HPDE6-E6E7 (cell line): Measurements from ENCODE around the gene ALOXE3.

Source experiments
- DNase-seq: peaks from one replicate; pipeline ENCODE4 v3.0.0; 2011; ENCODE audit warnings: missing footprints; ENCODE audit errors: extremely low spot score

ALOXE3 gene

DNA sequence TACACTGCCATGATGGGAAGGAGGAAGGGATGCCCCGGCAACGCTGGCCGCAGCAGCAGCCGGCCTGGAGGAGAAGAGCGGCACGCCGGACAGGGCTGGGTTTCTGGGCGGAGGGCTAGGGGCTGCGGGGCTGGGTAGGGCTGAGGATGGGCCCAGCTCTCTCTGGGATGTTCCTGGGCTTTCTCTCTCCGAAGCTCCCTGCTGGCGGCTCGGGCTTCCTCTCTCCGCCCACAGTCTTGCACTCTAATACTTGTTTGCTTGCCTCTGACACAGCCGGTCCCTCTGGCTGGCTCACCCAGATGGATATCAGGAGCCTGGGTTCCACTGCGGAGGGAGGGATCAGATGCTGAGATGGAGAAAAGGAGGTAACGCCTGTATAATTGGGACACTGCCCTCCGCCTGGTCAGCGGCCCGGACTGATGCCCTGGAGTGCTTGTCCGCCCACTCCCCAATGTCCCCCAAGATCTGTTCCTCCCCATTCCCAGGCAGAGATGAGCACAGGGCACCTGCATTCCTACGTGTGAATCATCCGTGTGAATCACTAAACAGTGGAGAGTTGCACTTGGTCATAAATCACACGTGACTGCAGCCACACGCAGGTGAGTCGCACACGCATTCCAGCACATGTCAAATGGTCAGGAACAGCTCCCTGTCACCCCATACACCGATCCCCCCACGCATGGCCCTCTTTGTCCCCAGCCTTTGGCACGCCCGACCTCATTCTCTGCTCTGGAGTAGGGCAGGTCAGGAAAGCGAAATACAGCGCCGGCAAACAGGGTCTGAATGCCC lies at the start of gene ALOXE3:
Gene ALOXE3, minus strand, starts transcription at position 535 of the 789 bp plus-strand sequence. Its CDS starts 524 bp downstream, at position 11.
- no peak for DNase-seq

DNA sequence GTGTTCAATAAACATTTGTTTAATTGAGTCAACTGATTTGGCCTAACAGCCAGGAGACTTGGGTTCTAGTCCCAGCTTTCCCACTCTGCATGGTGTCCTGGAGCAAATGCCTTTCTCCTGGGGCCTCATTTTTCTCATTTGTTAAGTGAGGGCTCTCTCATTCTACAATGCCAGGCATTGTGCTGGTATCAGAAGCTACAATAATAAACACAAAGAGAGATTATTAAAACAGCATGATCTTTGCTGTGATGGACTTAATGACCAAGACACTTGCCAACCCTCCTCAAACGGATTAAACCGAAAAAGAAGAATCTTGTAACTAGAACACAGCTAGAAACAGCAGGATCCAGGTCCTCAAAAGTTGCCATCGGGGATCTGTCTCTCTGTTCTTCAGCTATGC lies 49.2 kb upstream of the ALOXE3 start:
- DNase-seq, result no peak

DNA sequence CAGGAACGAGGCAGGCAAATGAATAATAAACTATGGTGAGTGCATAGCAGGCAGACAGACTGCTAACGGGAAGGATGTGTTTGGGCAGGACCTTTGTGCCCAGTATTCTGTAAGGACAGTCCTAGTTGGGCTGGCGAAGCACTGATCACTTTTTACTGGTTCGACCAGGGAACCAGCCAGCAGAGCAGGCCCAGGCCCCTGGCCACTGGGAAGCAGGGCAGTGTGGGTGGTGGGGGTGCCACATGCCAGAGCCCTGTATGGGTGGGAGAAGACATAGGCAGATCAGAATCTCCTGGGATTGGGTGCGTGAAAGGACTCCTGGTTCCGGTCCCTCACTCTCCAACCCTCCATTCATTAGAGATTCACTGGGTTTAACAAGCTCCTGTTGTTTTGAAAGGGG lies 48.4 kb upstream of the ALOXE3 start:
- no peak for DNase-seq

DNA sequence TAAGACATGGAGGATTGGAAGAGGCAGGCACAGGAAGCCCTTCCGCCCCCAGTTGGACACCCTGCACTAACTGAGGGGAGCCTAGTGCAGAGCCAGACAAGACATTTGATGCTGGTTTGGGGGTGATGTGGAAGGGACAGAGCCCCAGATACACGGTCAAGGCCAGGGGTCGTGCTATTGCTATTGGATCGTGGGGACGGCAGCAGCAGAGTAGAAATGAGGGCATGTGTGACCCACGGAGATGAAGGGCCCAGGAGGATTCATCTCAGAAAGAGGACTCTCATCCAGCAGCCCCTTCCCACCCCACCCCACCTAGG lies 46.5 kb upstream of the ALOXE3 start:
- no peak for DNase-seq

DNA sequence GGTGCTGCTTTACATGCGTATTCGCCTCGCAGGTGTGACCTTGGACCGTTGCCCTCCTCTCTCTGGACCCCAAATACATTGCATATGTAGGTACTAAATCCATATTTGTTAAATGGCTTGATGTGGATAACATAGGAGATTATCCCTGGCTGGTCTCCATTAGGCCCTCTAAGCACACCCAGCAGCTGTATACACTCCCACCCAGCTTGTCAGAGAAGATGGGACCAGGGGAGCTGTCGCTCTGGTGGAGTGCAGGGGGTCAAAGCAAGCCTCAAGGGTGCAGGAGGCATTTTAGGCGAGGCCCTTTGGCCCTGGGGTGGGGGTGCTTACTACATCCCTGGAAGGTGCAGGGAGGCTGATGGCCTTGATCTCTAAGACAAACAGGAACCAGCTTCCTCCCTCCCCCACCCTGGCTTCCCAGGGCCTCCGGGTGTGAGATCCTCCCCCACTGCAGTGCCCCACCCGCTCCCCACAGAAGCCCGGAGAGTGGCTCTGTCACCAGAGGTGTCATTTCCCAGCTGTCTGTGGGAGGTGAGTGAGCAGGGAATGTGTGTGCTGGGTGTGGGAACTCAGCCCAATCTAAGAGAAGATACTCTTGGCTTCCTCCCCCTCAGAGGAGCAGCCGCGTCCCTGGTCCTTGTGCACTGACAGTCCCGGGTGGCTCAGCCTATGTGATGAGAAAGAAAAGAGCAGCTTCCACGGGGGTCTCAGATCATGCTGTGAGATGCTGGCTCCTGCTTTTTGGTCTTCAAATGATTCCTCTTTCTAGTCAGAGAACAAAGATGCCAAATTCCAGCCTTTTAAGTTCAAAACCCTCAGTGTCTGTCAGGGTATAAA lies 45.9 kb upstream of the ALOXE3 start:
- no peak for DNase-seq

DNA sequence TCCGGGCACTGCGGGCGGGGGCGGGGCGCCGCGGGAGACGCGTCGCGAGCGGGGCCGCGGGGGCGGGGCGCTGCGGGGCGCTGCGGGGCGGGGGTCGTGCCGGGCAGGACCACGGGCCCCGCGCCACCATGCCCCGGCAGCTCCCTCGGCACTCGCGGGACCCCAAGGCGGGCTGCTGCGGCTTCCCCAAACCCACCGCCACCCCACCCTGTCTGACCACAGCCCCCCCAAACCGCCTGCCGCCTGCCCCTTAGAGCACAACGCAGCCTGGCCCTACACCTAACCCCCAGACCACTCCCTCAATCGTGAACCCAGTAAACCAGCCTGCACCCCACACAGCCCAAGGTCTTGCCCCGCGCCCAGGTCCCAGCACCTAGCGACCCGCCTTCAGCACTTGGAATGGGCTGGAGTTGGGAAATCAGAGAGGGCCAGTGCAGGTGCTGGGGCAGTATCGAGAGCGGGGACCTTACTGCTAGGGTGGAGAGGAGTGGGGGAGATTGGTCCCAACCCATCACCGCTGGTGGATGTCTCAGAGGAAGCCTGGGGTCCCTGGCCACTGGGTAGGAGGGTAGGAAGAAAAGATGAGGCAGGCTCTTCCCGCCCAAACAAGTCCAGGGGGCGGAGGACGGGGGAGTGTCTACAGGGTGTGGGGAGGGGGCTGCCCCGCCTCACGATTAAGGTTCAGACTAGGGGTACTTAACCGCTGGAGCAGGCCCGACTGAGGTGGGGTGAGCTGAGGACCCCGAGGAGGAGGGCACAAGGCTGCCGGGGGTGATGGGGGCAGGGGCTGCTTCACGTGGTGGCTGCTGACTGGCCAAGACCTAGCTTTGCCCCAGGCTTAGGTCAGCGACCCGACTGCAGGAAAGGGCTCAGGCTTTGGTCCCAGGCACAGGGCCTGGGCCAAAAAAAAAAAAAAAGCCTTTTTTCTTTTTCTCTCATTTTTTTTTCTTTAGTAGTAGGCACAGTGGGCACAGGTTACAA lies 45.0 kb upstream of the ALOXE3 start:
- no peak for DNase-seq

DNA sequence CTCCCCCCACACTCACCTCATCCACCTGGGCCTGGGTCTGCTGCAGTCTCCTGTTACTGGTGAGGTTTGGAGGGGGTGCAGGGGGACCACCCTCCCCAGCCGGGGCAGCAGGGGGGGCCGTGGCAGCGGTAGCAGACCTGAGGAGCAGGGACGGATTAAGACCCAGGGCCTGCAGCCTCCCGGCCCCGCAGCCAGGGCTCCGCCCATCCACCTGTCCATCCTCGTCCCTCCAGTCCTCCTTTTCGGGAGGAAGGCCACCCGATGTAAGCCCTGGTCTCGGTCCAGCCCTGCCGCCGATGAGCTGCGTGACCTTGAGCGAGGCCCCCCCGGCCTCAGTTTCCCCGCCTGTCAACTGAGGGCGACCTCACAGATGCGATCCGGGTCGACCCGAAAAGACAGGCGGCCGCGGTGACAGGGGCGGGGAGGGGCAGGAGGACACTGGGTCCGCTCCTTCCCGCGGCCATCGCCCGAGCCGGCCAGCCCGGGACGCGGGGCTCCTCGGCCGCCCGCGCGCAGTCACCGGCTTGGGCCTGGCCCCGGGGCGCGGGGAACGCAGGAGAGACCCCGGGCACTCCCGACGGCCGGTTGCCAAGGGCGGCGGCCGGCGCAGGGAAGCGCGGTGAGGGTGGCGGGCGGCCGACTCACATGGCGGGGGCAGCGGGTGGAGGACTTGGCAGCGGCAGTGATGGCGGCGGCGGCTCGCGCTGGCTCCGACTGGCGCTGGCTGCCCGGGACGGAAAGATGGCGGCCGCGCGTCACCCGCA lies 44.1 kb upstream of the ALOXE3 start, which contains the start of gene VAMP2:
Gene VAMP2, minus strand, starts transcription at position 716 of the 764 bp plus-strand sequence. Its CDS starts 69 bp downstream, at position 647.
- no peak for DNase-seq

DNA sequence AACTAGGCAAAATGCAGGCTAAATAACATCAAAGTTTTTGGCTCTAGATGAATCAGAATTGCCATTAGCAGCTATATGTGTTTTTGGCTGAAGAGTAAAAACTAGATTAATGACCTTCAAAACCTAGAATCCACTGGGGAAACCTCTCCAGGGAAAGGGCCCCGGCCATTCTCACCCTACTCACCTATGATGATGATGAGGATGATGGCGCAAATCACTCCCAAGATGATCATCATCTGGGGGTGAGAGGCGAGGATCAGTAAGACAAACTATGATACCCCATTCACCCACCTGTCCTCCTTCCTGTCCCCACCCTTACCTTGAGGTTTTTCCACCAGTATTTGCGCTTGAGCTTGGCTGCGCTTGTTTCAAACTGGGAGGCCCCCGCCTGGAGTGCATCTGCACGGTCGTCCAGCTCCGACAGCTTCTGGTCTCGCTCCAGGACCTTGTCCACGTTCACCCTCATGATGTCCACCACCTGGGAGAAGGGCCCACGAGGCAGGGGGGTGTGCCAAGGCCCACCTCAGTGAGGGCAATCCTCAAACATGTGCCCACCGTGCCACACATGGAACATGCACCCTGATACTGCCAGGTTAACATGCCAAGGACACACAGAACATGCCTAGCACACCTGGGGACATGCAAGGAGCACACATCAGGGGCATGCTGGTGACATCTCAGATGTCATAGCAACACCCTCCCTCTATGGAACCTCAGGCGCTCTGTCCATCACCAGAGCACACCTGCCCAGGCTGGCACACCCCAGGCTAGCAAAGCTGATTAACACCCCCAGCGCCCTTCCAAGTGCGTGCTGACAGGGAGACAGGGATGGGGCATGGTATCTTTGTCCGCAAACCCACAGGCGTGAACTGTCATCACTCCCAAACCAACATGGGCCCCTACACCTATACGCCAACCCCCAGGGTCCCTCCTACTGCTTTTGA lies 43.2 kb upstream of the ALOXE3 start:
- no peak for DNase-seq

DNA sequence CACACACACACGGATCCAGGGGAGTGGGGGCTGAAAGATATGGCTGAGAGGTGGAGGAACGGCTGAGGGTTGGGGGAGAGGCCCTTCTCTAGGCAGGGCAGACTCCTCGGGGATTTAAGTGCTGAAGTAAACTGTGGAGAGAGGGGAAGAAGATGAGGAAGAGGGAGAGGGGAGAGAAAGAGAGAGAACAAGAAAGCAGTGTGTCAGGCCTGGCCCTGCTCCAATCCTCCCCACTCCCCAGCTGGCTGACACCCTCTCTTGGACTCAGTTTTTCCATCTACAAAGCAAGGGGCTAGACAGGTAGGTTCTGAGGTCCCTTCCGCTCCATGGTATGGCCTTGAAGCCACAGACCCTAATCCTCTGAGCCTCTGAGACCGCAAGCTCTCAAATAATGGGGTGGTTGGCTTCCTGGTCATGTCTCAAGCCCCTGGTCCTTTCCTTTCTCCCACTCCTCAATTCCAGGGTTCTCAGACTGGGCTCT lies 42.5 kb upstream of the ALOXE3 start:
- DNase-seq, result no peak

DNA sequence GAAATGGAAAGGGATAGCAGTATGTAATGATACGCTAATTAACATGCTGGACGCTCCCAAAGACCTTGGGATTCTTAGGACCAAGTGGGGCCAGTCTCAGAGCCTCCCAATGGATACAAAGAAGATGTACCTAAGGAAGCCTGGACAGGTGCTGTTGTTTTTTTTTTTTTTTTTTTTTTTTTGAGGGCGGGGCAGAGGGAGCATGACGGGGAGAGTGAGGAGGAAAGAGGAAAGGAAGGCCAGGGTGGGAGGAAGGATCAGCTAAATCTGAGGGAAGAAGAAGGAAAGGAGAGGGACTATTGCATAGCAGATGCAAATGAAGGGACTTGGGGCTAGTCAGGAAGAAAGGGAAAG lies 41.9 kb upstream of the ALOXE3 start:
- no peak for DNase-seq

DNA sequence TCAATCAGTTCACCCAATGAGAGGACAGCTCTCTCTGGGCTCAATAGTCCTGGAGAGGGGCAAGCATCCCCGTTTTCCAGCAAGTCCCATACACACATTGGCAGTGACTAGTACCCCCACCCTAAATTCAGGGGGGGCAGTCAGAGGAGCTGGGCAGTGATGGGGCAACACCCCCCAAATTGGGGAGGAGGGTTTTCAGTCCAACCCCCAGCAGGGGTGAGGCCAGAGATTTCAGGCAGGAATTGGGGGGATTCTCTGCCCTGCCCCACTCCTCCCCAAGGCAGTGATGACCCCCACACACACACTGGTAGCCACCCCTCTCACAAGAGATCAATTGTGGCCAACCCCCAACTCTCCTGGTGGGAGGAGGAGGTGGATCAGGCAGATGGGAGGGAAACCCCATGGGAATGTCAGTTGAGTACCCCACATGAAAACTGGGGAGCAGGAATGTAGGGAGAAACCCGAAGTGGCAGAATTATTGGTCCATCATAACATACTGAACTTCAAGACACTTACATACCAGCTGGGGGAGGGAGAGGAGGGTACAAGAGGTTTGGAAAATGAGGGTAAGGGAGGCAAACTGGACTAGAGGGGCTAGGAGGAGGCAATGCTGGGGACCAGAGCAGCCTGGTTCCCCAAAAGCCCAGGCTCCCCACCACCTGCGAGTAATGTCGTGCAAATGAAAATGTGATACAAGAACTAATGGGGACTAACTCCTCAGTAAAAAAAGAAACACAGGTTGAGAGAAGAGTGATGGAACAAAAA lies 41.3 kb upstream of the ALOXE3 start:
- no peak for DNase-seq

DNA sequence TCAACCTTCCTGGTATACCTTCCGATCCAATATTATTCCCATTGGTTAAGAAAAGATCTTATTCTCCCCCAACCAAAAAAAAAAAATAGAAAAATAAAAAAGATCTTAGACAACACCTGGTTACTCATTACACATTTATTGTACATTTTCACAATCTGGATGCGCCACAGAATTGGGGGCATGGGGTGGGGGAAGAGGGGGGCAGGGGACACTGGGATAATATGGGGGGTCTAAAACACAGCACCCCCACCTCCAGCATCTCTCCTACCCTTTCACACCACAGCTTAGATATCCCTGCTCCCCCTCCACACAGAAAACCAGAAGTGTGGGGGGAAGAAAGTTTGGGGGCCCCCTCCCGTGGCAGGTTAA lies 40.7 kb upstream of the ALOXE3 start:
- no peak for DNase-seq

DNA sequence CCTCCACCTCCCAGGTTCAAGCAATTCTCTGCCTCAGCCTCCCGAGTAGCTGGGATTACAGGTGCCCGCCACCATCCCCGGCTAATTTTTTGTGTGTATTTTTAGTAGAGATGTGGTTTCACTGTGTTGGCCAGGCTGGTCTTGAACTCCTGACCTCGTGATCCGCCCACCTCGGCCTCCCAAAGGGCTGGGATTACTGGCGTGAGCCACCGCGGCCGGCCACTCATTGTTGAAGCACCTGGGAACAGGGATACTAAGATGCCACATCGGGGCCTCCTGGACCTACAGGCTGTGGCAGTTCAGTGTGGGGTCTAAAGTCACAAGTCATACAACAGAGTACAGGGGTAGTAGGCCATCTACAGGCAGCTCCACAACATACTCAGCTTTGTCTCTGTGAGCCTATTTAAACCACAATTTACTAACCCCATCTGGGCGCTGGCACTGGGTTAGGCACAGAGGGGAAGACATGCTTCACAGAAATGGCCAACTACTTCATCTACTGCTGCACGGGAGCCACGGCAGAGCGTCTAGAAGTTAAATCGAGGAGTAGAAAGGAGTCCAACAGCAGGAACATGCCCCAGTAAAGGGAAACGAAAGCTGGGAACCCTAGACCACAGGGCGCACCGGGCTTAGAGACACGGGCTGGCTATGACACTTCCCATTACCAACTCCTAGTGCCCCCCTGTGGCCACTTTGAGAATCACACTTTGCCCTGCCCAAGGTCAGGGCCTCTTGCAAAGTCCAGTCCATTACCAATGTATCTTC lies 40.1 kb upstream of the ALOXE3 start:
- DNase-seq, result peak; percentile 69

DNA sequence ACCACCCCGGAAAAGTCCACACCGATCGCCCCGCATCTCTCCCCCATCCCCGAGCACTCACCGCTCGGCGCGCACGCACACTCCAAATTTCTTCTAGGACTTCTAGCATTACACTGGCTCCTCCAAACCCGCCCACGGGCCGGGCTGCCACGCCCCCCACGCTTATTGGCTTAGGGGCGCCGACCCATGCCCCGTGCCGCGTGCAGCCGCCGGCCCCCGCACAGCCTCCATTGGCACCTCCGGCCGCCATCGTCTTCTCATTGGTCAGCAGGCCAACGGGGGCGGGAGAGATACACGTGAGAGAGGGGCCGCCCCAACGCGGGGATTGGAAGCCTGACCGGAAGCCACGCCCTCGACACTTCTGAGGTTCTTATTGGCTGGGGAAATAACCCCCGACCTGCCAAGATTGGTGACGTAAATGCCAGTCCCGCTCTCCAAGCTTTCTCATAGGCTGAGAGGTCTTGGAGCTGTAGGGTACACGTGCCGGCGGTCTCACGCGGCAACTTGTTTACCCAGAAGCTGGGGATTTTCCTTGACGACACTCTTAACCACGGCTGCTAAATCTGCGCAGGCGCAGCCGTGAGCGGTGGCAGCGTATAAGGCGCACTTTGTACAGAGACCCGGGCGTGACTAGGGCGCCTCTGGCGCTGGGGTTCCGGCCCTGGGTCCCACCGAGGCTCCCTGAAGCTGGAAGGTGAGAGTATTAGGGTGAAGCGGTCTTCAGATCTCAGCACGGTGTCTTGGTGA lies 38.1 kb upstream of the ALOXE3 start:
- peak; percentile 96 for DNase-seq

DNA sequence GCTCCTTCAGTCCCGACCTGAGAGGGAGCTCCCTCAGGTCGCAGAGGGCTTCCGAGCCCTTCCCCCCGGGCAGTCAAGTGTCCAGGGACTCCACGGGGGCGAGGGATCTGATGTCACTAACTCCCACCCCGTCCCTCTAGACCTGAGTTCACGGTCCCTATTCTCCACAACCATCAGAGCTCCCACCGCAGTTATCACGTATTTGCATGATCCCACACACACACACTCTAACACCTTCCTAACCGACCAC lies 37.6 kb upstream of the ALOXE3 start:
- no peak for DNase-seq

DNA sequence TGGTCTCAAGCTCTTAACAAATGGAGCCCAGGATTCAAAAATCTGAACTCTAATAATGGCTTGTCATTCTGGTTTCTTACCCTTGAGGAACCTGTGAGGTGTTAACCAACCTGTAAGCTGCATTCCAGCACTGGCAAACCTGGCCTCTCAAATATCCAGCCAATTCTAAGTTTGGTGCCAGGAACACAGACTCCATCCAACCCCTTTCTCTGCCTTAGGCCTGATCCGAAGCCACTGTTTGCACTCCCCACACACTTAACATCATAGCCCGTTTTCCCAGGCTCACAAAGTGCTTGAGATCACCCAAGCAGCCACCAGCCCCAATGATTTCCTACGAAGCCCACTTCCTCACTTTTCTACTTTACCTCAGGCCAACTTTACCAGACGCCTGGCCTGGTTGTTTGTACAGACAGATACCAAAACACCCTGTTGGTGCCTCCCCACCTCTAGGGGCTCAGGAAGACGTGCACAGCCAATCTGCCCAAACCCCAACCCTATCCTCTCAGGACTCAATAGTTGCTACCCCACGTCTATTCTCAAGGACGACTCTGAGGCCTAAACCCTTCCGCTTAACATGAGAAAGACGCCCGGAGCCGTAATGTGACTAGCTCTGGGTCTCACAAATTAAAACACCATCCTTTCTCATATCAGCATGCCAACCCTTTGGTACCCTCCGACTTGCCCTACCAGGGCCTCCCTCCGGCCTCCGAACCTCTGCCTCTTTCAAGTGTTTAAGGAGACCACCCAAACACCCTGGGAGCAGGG lies 37.1 kb upstream of the ALOXE3 start:
- DNase-seq, result no peak

DNA sequence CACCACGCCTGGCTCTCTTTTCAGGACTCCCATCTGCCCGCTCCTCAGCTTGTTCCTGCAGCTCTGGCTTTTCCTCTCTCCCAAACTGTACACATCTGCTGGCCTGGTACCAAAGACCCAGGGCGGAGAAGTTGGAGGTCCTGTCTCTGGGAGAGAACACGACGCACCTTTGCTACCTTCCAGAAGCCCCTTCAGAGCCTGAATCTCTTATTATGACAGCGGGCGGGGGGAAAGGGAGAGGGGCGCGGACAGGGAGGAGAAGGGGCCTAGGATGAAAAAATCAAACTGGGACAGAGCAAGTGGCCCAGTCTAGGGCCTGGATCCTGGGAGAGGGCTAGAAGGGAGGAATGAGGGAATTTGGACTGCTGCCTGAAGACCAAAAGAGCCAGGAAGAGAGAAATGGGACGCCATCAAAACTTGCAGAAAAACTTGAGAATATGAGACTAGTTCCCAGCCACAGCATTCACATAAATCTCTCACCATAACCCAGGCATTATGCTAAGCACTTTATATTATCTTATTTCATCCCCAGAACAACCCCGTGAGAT lies 36.4 kb upstream of the ALOXE3 start:
- DNase-seq, result no peak
